HEK293 (cell line): ENCODE measurements around the gene NUMBL.

ENCODE experiments used
- CTCF ChIP-seq: fragments of 450-650 bp; formaldehyde crosslinking; IDR thresholded peaks from 2 replicates; pipeline ENCODE4 v1.5.1; 2016; ENCODE audit warnings: missing biosample characterization, missing genetic modification characterization
- GLI4 ChIP-seq: fragments of 450-650 bp; formaldehyde crosslinking; IDR thresholded peaks from 2 replicates; pipeline ENCODE4 v1.5.1; 2016; ENCODE audit warnings: missing biosample characterization, missing genetic modification characterization
- HOXC10 ChIP-seq: sonication (generic); formaldehyde crosslinking; IDR thresholded peaks from 2 replicates; pipeline ENCODE4 v1.8.1; 2023; ENCODE audit warnings: mild to moderate bottlenecking, missing genetic modification reagents
- HOXD13 ChIP-seq: sonication (generic); formaldehyde crosslinking; IDR thresholded peaks from 2 replicates; pipeline ENCODE4 v1.8.0; 2022; ENCODE audit warnings: missing genetic modification reagents, borderline replicate concordance
- KLF7 ChIP-seq: fragments of 450-650 bp; formaldehyde crosslinking; IDR thresholded peaks from 2 replicates; pipeline ENCODE4 v1.5.1; 2016; ENCODE audit warnings: missing biosample characterization, missing genetic modification characterization, borderline replicate concordance
- PRDM2 ChIP-seq: fragments of 450-650 bp; formaldehyde crosslinking; IDR thresholded peaks from 2 replicates; pipeline ENCODE4 v1.5.1; 2016; ENCODE audit warnings: missing biosample characterization, missing genetic modification characterization, borderline replicate concordance
- TRIM28 ChIP-seq: IDR thresholded peaks from 2 replicates; pipeline ENCODE4 v1.6.1; 2011; ENCODE audit warnings: low read length, control low read depth, borderline replicate concordance
- WT1 ChIP-seq: fragments of 450-650 bp; formaldehyde crosslinking; IDR thresholded peaks from 2 replicates; pipeline ENCODE4 v1.5.1; 2016; ENCODE audit warnings: missing biosample characterization, missing genetic modification characterization
- ZBTB1 ChIP-seq: fragments of 450-650 bp; formaldehyde crosslinking; IDR thresholded peaks from 2 replicates; pipeline ENCODE4 v1.5.1; 2016; ENCODE audit warnings: missing biosample characterization, missing genetic modification characterization
- ZBTB49 ChIP-seq: fragments of 450-650 bp; formaldehyde crosslinking; IDR thresholded peaks from 2 replicates; pipeline ENCODE4 v1.5.1; 2016; ENCODE audit warnings: missing biosample characterization, missing genetic modification characterization, low read depth
- ZFHX2 ChIP-seq: fragments of 450-650 bp; formaldehyde crosslinking; conservative IDR thresholded peaks from 2 replicates; pipeline ENCODE4 v1.5.1; 2016; ENCODE audit warnings: missing biosample characterization, missing genetic modification characterization
- ZFP37 ChIP-seq: fragments of 450-650 bp; formaldehyde crosslinking; IDR thresholded peaks from 2 replicates; pipeline ENCODE4 v1.5.1; 2016; ENCODE audit warnings: missing biosample characterization, missing genetic modification characterization
- ZNF138 ChIP-seq: fragments of 450-650 bp; formaldehyde crosslinking; IDR thresholded peaks from 2 replicates; pipeline ENCODE4 v1.5.1; 2016; ENCODE audit warnings: missing biosample characterization, missing genetic modification characterization, borderline replicate concordance
- ZNF223 ChIP-seq: fragments of 450-650 bp; formaldehyde crosslinking; IDR thresholded peaks from 2 replicates; pipeline ENCODE4 v1.5.1; 2016; ENCODE audit warnings: missing biosample characterization, missing genetic modification characterization
- ZNF24 ChIP-seq: fragments of 450-650 bp; formaldehyde crosslinking; IDR thresholded peaks from 2 replicates; pipeline ENCODE4 v1.5.1; 2016; ENCODE audit warnings: missing biosample characterization, missing genetic modification characterization
- ZNF350 ChIP-seq: fragments of 450-650 bp; formaldehyde crosslinking; IDR thresholded peaks from 2 replicates; pipeline ENCODE4 v1.5.0; 2017; ENCODE audit warnings: missing biosample characterization, mild to moderate bottlenecking, missing genetic modification characterization
- ZNF426 ChIP-seq: fragments of 450-650 bp; formaldehyde crosslinking; IDR thresholded peaks from 2 replicates; pipeline ENCODE4 v1.5.1; 2017; ENCODE audit warnings: missing biosample characterization, missing genetic modification characterization, mild to moderate bottlenecking, inconsistent platforms, moderate library complexity
- ZNF510 ChIP-seq: fragments of 450-650 bp; formaldehyde crosslinking; IDR thresholded peaks from 2 replicates; pipeline ENCODE4 v1.5.1; 2018; ENCODE audit warnings: mild to moderate bottlenecking, missing genetic modification characterization, missing biosample characterization; ENCODE audit not compliant: insufficient replicate concordance
- ZNF514 ChIP-seq: fragments of 450-650 bp; formaldehyde crosslinking; IDR thresholded peaks from 2 replicates; pipeline ENCODE4 v1.5.1; 2016; ENCODE audit warnings: missing biosample characterization, missing genetic modification characterization
- ZNF544 ChIP-seq: fragments of 450-650 bp; formaldehyde crosslinking; IDR thresholded peaks from 2 replicates; pipeline ENCODE4 v1.5.0; 2017; ENCODE audit warnings: missing biosample characterization, missing genetic modification characterization
- ZNF555 ChIP-seq: fragments of 450-650 bp; formaldehyde crosslinking; conservative IDR thresholded peaks from 2 replicates; pipeline ENCODE4 v1.5.1; 2017; ENCODE audit warnings: missing biosample characterization, mild to moderate bottlenecking, missing genetic modification characterization, inconsistent platforms
- ZNF560 ChIP-seq: fragments of 450-650 bp; formaldehyde crosslinking; IDR thresholded peaks from 2 replicates; pipeline ENCODE4 v1.5.1; 2017; ENCODE audit warnings: missing biosample characterization, missing genetic modification characterization, borderline replicate concordance
- ZNF596 ChIP-seq: fragments of 450-650 bp; IDR thresholded peaks from 2 replicates; pipeline ENCODE4 v1.5.0; 2018; ENCODE audit warnings: missing biosample characterization, mild to moderate bottlenecking, missing genetic modification characterization, moderate library complexity
- ZNF654 ChIP-seq: fragments of 450-650 bp; formaldehyde crosslinking; IDR thresholded peaks from 2 replicates; pipeline ENCODE4 v1.5.1; 2016; ENCODE audit warnings: low read depth, missing biosample characterization, missing genetic modification characterization
- ZNF670 ChIP-seq: fragments of 450-650 bp; formaldehyde crosslinking; IDR thresholded peaks from 2 replicates; pipeline ENCODE4 v1.5.1; 2016; ENCODE audit warnings: missing biosample characterization, missing genetic modification characterization, low read depth
- ZNF704 ChIP-seq: fragments of 450-650 bp; formaldehyde crosslinking; IDR thresholded peaks from 2 replicates; pipeline ENCODE4 v1.5.1; 2016; ENCODE audit warnings: missing biosample characterization, missing genetic modification characterization
- ZNF707 ChIP-seq: fragments of 450-650 bp; formaldehyde crosslinking; IDR thresholded peaks from 2 replicates; pipeline ENCODE4 v1.5.1; 2016; ENCODE audit warnings: missing biosample characterization, missing genetic modification characterization
- ZNF747 ChIP-seq: fragments of 450-650 bp; formaldehyde crosslinking; IDR thresholded peaks from 2 replicates; pipeline ENCODE4 v1.5.1; 2016; ENCODE audit warnings: missing biosample characterization, missing genetic modification characterization
- ZSCAN4 ChIP-seq: fragments of 450-650 bp; formaldehyde crosslinking; IDR thresholded peaks from 2 replicates; pipeline ENCODE4 v1.5.1; 2017; ENCODE audit warnings: missing biosample characterization, missing genetic modification characterization

NUMBL gene

GRCh38 chr19:40690693-40691420 is 406 bp upstream of the NUMBL start (continued):
- TF ChIP-seq ZNF704 (no peak), ZNF654 (no peak), GLI4 (tag by site-specific recombination) (no peak), ZNF707 (no peak), ZNF138 (tag by site-specific recombination) (no peak), ZNF350 (no peak), ZNF670 (tag by site-specific recombination) (no peak), ZBTB49 (tag by site-specific recombination) (no peak), HOXC10 (CRISPR knock-in tag) (no peak), ZNF747 (tag by site-specific recombination) (no peak), ZNF560 (tag by site-specific recombination) (no peak), ZFHX2 (tag by site-specific recombination) (peak; percentile 100), WT1 (tag by site-specific recombination) (peak; percentile 81), ZSCAN4 (tag by site-specific recombination) (no peak), CTCF (tag by site-specific recombination) (0 out of 2 replicates have a peak, but pooled peaks have one; percentile 22), KLF7 (tag by site-specific recombination) (peak; percentile 99), ZNF555 (tag by site-specific recombination) (no peak), ZFP37 (tag by site-specific recombination) (peak; percentile 76; the same call in 1 of the 2 replicates), ZNF514 (tag by site-specific recombination) (no peak), ZNF510 (no peak), ZNF426 (no peak), HOXD13 (CRISPR knock-in tag) (no peak), ZNF544 (tag by site-specific recombination) (no peak), TRIM28 (no peak), ZNF596 (tag by site-specific recombination) (no peak), ZNF24 (tag by site-specific recombination) (no peak), ZBTB1 (tag by site-specific recombination) (no peak), PRDM2 (no peak; the same call in 1 of the 2 replicates), ZNF223 (tag by site-specific recombination) (no peak)
